GM12872 (cell line): ENCODE measurements around the gene PAWR.

Experiments
- CTCF ChIP-seq: IDR thresholded peaks from 3 replicates; pipeline ENCODE4 v1.5.1; 2011; ENCODE audit warnings: low read depth, mild to moderate bottlenecking, low read length, moderate library complexity; ENCODE audit not compliant: insufficient read depth

PAWR gene

GRCh38 chr12:79685068-79685467, 5.7 kb downstream of the PAWR start:
- TF ChIP-seq CTCF = no peak

GRCh38 chr12:79682593-79682992, 8.2 kb downstream of the PAWR start:
- TF ChIP-seq CTCF = no peak

- TF ChIP-seq CTCF = no peak
Observed at GRCh38 chr12:79681008-79681590, 9.7 kb downstream of the PAWR start.

GRCh38 chr12:79680051-79680450, 10.7 kb downstream of the PAWR start:
- no peak for TF ChIP-seq CTCF

GRCh38 chr12:79678306-79678705, 12.5 kb downstream of the PAWR start:
- TF ChIP-seq CTCF = no peak

GRCh38 chr12:79677672-79678071, 13.1 kb downstream of the PAWR start:
- TF ChIP-seq CTCF = no peak

GRCh38 chr12:79676579-79676978, 14.2 kb downstream of the PAWR start:
- no peak for TF ChIP-seq CTCF
